GM18505 (cell line): ENCODE measurements around the gene CHCHD6.

Source experiments
- ATAC-seq: cut with Tn5 transposase; IDR thresholded peaks from one replicate; pipeline ENCODE4 v1.9.1; 2021; ENCODE audit not compliant: unreplicated experiment
- POLR2A ChIP-seq: IDR thresholded peaks from 4 replicates; pipeline ENCODE4 v1.6.1; 2011; ENCODE audit warnings: borderline replicate concordance; ENCODE audit not compliant: insufficient read depth, insufficient read length; ENCODE audit errors: extremely low read depth

CHCHD6 gene

GRCh38 chr3:126886217-126886616 lies 182.2 kb downstream of the CHCHD6 start:
- ATAC-seq: no peak
- TF ChIP-seq POLR2A: no peak

GRCh38 chr3:126887686-126888085 lies 183.6 kb downstream of the CHCHD6 start:
- TF ChIP-seq POLR2A: no peak
- ATAC-seq: no peak

GRCh38 chr3:126888186-126888760 lies 184.2 kb downstream of the CHCHD6 start:
- no peak for ATAC-seq

GRCh38 chr3:126889276-126890201 lies 185.5 kb downstream of the CHCHD6 start:
- ATAC-seq: no peak
- no peak for TF ChIP-seq POLR2A

More at GRCh38 chr3:126888186-126888760, 184.2 kb downstream of the CHCHD6 start:
- TF ChIP-seq POLR2A: no peak

- TF ChIP-seq POLR2A: no peak
- no peak for ATAC-seq
Measured at GRCh38 chr3:126891141-126891540, 187.1 kb downstream of the CHCHD6 start.

- no peak for ATAC-seq
- TF ChIP-seq POLR2A: no peak
Measured at GRCh38 chr3:126891791-126892190, 187.8 kb downstream of the CHCHD6 start.

GRCh38 chr3:126893651-126894050 lies 189.6 kb downstream of the CHCHD6 start:
- TF ChIP-seq POLR2A: no peak
- ATAC-seq: no peak

GRCh38 chr3:126894475-126894874 lies 190.4 kb downstream of the CHCHD6 start:
- no peak for ATAC-seq

GRCh38 chr3:126895178-126896066 lies 191.4 kb downstream of the CHCHD6 start:
- no peak for ATAC-seq
- TF ChIP-seq POLR2A: no peak

More at GRCh38 chr3:126894475-126894874, 190.4 kb downstream of the CHCHD6 start:
- no peak for TF ChIP-seq POLR2A

GRCh38 chr3:126896067-126896441 lies 192.0 kb downstream of the CHCHD6 start:
- ATAC-seq: no peak
- no peak for TF ChIP-seq POLR2A

- no peak for TF ChIP-seq POLR2A
Measured at GRCh38 chr3:126896968-126897367, 192.9 kb downstream of the CHCHD6 start.

GRCh38 chr3:126897943-126898342 lies 193.9 kb downstream of the CHCHD6 start:
- TF ChIP-seq POLR2A: no peak
- no peak for ATAC-seq

More at GRCh38 chr3:126896968-126897367, 192.9 kb downstream of the CHCHD6 start:
- ATAC-seq: no peak
